ENCODE measurements around the gene RAC2. TPM values are rescaled to one million over a fixed set of nuclear protein-coding genes. Genes with fewer than 3 reads are reported as not detected.

Gene RAC2
- total RNA-seq, 2 donors from 2014 or later, result 9.7 to 14.4 TPM

DNA sequence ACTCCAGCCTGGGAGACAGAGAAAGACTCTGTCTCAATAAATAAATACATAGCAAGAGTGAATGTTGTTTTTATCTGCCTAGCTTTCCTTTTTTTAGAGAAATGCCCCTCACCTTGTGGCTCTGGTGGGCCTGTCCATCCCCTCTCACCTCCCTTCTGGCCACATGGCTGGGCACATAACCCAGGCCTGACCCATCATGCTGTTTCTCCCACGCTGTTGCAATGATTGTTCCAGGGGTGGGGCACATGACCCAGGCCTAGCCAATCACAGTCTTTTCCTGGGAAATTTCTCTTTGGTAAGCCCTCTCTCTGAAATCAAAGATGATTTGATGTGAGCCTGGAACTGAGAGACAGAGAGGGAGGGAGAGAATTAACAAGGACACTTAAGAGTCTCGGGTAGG lies 32.7 kb upstream of the RAC2 start:
- intact Hi-C loops (cut with DNase I), result no loop called here
- H3K27me3 ChIP-seq (replicated peaks; ENCODE audit: insufficient read depth), result peaks cover 4% of the 10 kb centered on the region
- H3K4me1 ChIP-seq (replicated peaks), result no peaks in the 10 kb centered on the region
- H3K9me3 ChIP-seq, result no peaks in the 10 kb centered on the region
- no peak overlapping the region for H3K4me3 ChIP-seq
- WGBS, result 65% methylated on average over 2 of the region's 2 CpGs
- H3K27ac ChIP-seq, result no peak overlapping the region
- no peaks in the 10 kb centered on the region for H3K36me3 ChIP-seq
- TF ChIP-seq, protein P1, sequence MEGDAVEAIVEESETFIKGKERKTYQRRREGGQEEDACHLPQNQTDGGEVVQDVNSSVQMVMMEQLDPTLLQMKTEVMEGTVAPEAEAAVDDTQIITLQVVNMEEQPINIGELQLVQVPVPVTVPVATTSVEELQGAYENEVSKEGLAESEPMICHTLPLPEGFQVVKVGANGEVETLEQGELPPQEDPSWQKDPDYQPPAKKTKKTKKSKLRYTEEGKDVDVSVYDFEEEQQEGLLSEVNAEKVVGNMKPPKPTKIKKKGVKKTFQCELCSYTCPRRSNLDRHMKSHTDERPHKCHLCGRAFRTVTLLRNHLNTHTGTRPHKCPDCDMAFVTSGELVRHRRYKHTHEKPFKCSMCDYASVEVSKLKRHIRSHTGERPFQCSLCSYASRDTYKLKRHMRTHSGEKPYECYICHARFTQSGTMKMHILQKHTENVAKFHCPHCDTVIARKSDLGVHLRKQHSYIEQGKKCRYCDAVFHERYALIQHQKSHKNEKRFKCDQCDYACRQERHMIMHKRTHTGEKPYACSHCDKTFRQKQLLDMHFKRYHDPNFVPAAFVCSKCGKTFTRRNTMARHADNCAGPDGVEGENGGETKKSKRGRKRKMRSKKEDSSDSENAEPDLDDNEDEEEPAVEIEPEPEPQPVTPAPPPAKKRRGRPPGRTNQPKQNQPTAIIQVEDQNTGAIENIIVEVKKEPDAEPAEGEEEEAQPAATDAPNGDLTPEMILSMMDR (IDR thresholded peaks at IDR 0.05), result no peak
- TF ChIP-seq POLR2AphosphoS5 (IDR thresholded peaks at IDR 0.05), result no peak
- no peak for TF ChIP-seq POLR2A (IDR thresholded peaks at IDR 0.05)
- DNase-seq (ENCODE audit: low spot score), result no peak

DNA sequence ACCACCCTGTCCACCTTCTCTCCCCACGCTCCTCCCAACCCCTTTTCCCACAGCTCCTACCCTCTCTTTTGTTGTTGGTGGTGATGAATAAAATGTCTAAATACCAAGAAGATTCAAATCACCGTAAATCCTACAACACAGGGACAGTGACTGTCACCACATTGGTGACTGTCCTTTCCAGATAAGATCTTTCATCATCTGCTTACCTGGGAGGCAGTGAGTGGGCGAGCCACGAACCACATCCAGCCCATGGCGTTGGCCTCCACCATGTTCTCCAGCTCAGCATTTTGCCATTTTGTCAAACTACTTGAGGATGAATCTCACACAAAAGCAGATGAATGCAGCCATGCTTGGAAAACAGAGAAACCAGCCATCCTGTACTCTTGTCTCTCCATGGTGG lies 31.6 kb upstream of the RAC2 start:
- Histone ChIP-seq H3K9me3 (no peaks in the 10 kb centered on the region), H3K27ac (no peak overlapping the region), H3K27me3 (replicated peaks; ENCODE audit: insufficient read depth) (peaks cover 4% of the 10 kb centered on the region), H3K4me1 (replicated peaks) (no peaks in the 10 kb centered on the region), H3K4me3 (no peak overlapping the region), H3K36me3 (no peaks in the 10 kb centered on the region)
- intact Hi-C loops (cut with DNase I), result no loop called here
- TF ChIP-seq, protein P1 (IDR thresholded peaks at IDR 0.05), result no peak
- TF ChIP-seq POLR2AphosphoS5 (IDR thresholded peaks at IDR 0.05), result no peak
- TF ChIP-seq POLR2A (IDR thresholded peaks at IDR 0.05), result no peak
- 71% methylated on average over 5 of the region's 5 CpGs for WGBS
- DNase-seq (ENCODE audit: low spot score), result no peak

DNA sequence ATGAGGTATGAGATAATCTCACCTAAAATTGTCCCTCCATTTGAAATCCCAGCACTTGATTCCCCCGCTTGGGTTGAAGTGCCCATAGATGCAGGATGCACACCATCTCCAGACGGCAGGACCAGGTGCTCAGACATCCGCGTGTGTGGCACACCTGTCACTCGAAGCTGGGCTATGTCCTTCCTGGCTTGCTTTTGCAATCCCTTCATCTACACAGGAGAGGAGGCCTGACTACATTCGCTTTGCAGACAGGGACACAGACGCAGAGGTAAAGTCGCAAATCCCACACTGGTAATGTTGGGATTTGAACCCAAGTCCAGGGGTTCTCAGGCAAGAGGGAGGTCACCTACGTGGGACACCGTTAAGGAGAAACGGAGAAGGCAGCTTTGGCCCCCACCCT lies 31.1 kb upstream of the RAC2 start:
- Histone ChIP-seq H3K4me3 (no peak overlapping the region), H3K27me3 (replicated peaks; ENCODE audit: insufficient read depth) (peaks cover 4% of the 10 kb centered on the region), H3K9me3 (no peaks in the 10 kb centered on the region), H3K4me1 (replicated peaks) (no peaks in the 10 kb centered on the region), H3K27ac (no peak overlapping the region), H3K36me3 (no peaks in the 10 kb centered on the region)
- WGBS, result 86% methylated on average over 11 of the region's 11 CpGs
- no peak for DNase-seq (ENCODE audit: low spot score)
- TF ChIP-seq POLR2AphosphoS5 (IDR thresholded peaks at IDR 0.05) (no peak), POLR2A (IDR thresholded peaks at IDR 0.05) (no peak)
- TF ChIP-seq, protein P1 (IDR thresholded peaks at IDR 0.05), result no peak
- intact Hi-C loops (cut with DNase I), result no loop called here

DNA sequence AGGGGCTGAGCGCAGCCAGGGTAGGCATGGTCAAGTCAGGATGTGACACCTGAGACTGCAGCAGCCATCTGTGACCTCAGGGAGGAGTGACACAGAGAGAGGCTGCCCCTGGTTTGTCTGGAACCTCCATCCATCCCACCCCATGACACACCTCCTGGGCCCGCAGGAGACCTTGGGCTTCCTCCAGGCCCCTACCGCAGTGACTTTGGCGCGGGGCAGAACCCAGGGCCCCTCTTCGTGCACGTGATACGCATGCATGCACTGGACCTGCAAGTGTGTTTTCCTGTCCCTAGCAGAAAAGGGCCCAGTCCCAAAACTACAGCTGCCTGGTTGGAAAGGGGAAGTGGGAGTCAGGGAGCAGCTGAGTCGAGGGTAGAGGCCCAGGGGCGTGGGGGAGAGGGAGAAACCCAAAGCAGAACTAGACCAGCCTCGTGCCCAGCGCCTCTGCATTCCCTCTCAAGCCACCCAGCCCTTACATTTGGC lies 30.4 kb upstream of the RAC2 start:
- intact Hi-C loops (cut with DNase I), result no loop called here
- no peak for DNase-seq (ENCODE audit: low spot score)
- H3K9me3 ChIP-seq, result no peaks in the 10 kb centered on the region
- peaks cover 4% of the 10 kb centered on the region for H3K27me3 ChIP-seq (replicated peaks; ENCODE audit: insufficient read depth)
- no peak overlapping the region for H3K27ac ChIP-seq
- H3K4me1 ChIP-seq (replicated peaks), result no peaks in the 10 kb centered on the region
- WGBS, result 78% methylated on average over 12 of the region's 12 CpGs
- TF ChIP-seq POLR2A (IDR thresholded peaks at IDR 0.05) (no peak), POLR2AphosphoS5 (IDR thresholded peaks at IDR 0.05) (no peak)
- TF ChIP-seq, protein P1 (IDR thresholded peaks at IDR 0.05), result no peak
- no peaks in the 10 kb centered on the region for H3K36me3 ChIP-seq
- no peak overlapping the region for H3K4me3 ChIP-seq

DNA sequence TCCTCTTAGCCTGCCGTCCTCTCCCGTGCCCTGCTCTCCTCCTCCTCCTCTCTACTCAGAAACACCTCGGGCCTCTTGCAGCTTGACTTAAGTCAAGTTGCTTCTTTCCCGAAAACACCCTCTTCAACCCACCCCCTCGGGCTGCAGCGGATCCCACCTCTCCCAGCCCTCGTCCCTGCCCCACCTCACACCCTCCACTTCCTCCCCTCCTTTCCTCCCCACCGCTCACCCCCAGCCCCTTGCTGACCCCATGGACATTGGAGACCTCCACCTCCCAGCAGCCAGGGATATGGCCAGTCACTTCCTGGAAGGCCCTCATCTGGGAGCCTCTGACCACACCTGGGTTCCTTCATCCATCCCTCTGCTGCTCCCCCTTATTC lies 29.8 kb upstream of the RAC2 start:
- no peak for DNase-seq (ENCODE audit: low spot score)
- Histone ChIP-seq H3K4me3 (no peak overlapping the region), H3K36me3 (no peaks in the 10 kb centered on the region), H3K9me3 (no peaks in the 10 kb centered on the region), H3K27ac (no peak overlapping the region), H3K4me1 (replicated peaks) (no peaks in the 10 kb centered on the region), H3K27me3 (replicated peaks; ENCODE audit: insufficient read depth) (peaks cover 4% of the 10 kb centered on the region)
- no peak for TF ChIP-seq POLR2AphosphoS5 (IDR thresholded peaks at IDR 0.05)
- TF ChIP-seq, protein P1 (IDR thresholded peaks at IDR 0.05), result no peak
- WGBS, result 68% methylated on average over 8 of the region's 8 CpGs
- intact Hi-C loops (cut with DNase I), result no loop called here
